HG03460 (cell line): ENCODE data around the gene EVA1B.

Source experiments
- ATAC-seq: cut with Tn5 transposase; IDR thresholded peaks from one replicate; pipeline ENCODE4 v1.9.1; 2021; ENCODE audit not compliant: unreplicated experiment

EVA1B gene

DNA sequence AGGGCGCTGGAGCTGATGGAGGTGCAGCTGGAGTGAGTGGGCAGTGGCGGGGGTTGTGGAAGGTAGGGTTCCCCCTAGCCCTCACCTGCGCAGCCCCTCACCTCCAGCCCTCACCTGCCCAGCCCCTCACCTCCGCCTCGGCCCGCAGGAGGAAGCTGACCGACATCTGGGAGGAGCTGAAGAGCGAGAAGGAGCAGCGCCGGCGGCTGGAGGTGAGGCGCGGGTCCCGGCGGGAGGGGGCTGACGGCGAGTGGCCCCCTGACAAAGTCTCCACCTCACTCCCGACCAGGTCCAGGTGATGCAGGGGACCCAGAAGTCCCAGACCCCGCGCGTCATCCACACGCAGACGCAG is 2.7 kb downstream of the EVA1B start:
- ATAC-seq, result no peak

DNA sequence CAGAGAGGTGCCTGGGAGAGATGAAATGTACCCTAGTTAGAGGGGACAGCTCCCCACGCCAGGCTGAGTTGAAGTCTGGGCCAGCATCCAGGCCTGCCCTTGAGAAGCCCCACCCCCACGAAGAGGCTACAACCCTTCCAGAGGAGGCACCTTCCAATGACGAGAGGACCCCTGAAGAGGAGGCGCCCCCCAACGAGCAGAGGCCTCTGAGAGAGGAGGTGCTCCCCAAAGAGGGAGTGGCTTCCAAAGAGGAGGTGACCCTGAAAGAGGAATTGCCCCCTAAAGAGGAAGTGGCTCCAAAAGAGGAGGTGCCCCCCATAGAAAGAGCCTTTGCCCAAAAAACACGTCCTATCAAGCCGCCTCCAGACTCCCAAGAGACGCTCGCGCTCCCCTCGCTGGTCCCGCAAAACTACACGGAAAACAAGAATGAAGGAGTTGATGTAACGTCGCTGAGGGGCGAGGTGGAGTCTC is 3.1 kb downstream of the EVA1B start:
- ATAC-seq, result no peak

DNA sequence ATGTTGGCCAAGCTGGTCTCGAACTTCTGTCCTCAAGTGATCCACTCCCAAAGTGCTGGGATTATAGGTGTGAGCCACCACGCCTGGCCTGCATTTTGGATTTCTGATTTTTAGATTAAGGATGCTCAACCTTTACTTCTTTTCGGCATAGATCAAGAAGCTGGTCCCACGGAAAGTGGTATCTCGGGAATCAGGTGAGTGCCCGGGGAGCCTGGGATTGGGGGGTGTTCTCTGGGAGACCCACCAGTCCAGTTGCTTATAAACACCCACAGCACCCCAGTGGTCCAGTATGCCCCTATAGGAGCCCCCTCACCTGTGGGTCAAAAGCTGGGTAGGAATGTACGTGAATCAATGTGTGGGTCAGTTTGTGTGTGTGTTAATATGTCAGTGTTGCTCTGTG is 14.0 kb downstream of the EVA1B start:
- ATAC-seq, result no peak

DNA sequence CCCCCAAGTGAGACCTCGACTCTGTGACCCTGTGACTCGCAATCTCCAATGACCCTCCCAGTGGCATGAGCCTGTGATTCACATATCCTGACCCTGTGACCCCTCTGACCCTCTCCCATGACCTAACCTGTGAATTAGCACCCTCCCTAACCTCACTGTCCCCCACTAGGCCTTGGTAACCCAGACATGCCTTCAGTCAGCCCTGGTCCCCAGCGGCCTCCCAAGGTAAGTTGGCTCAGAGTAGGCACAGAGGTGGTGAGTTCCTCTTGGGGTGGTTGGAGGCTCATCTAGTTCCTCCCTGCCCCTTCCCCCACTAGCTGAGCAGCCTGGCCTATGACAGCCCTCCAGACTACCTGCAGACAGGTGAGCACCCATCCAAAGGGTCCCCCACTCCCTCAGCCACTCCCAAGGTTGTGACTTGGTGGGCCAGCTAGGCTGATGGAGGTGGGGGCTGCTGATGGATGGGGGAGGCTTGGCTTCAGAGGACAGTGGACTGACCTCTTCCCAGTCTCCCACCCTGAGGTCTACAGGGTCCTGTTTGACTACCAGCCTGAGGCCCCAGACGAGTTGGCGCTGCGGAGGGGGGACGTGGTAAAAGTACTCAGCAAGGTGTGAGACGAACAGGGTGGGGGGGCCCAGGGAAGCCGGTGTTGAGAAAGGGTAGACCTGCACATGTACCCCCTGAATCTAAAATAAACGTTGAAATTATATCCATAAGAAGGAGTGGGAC is 15.7 kb downstream of the EVA1B start:
- no peak for ATAC-seq

DNA sequence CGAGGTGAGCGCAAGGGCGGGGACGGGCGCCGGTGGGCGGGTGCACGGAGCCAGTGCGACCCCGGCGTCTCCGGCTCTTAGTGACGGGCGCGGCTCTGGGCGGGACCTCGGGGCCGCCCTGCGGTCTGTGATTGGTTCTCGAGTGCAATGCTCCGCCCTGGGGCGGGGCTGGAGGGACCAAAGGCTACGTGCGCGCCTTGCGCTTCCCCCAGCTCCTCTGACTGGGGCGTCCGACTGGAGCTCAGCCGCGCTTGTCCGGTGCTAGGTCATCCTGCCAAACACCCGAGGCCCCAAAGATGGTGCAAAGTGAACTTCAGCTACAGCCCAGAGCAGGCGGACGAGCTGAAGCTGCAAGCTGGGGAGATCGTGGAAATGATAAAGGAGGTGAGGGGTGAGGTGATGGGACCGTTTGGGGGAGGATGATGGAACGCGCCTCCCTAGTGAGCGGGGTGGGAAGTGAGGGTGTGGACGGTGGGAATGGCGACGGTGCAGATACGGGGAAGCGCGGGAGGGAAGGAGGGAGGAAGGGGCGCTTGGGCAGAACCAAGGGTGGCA is 16.5 kb downstream of the EVA1B start:
- ATAC-seq, result peak; percentile 95

DNA sequence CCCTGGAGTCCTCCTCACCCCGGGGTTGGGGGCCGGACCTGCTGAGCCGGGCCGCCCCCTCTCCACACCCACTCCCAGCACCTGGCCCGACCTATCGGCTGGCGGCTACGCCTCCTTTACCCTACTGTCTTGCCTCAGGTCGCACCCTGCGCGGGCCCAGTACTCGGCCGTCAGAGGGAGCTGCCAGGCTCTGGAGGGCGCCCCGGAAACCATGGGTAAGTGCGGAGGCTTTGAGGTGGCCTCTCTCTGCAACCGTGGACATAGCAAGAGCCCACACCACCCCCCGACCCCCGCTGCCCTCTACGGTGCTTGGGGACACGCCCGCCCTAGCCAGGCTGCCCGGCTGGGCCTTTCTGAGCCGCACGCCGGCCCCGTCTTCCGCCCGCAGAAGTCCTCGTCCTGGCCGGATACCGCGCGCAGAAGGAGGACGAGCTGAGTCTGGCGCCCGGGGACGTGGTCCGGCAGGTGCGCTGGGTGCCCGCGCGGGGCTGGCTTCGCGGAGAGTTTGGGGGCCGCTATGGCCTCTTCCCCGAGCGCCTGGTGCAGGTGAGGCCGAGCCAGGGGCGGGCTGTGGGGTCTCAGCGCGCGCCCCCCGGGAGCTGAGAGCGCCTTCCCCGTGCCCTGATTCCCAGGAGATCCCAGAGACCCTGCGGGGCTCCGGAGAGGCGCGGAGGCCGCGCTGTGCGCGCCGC is 17.1 kb downstream of the EVA1B start, which contains the start of gene SH3D21:
TSS of gene SH3D21 (plus strand) at position 159 of the 692 bp plus-strand sequence. CDS start at position 212, 53 bp downstream.
- peak; percentile 15 for ATAC-seq

DNA sequence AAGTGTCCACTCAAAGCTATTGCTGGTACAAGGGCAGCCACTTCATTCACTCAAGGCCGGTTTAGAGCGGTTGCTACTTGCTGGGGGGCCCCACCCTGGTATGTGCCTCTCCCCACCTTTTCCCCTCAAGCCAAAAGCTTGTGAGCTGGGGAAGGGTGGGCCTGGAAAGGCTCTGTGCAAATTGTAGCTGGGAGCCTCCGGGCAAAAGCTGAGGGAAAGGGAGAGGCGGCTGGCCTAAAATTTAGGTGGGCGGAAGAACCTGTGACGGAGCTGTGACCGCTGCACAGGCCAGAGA is 17.6 kb downstream of the EVA1B start:
- ATAC-seq, result no peak

DNA sequence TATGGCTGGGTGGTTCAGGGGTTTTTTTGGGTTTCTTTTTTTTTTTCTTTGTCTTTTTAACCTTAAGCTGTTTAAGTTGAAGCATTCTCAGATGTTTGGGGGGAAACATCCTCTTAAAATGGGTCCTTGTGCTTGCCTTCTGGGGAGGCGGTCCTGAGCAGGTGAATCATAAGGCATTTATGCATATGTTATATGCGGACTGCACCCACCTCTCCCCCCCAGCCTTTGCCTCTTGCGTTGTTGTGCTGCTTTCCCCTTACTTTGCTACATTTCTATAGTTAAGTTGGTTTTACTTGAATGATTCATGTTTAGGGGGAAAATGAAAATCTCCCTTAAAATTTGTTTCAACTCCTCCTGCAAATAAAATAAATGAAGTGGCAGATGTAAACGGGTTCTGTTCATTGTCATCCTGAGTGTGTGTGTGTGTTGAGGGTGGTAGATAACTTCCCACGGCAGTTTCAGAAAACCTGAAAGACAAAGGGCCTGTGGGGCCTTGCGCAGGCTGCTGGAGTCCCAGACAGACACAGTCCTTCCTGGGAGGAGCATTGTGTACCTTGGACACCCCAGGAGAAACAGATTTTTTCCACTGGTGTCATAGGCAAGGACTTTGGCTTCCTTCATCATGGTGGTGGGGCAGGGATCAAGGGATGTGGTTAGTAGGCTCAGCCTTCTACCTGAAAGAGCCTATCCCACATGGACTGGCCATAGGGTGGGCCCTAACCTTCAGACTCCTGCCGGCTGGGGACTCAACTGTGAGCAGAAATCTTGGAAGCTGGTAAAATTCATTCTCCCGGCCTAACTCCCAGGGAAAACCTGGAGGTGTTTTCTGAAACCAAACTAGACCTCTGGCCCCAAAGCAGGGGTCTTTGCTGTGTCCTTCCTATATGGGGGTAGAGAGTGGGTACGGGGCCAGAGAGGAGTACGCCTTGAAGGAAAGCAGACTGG is 18.2 kb downstream of the EVA1B start:
- no peak for ATAC-seq

DNA sequence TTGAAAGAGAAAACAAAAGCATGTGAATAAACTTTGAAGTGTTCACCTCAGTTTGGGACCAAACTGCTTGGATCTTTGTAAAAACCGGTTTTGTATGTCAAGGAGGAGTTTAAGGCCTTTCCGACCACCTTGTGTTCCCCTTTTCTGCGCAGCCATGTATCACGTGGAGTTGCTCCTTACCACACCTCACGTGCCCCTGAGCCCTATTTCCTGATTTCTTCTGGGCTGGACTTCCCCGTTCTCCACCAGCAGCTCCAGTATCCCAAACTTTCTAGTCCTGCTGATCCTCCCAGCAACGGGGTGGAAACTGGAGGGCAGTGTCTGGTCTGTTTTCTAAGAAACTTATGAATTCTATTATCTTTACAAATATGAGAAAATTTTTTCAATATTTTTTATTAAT is 18.9 kb downstream of the EVA1B start:
- ATAC-seq, result no peak

DNA sequence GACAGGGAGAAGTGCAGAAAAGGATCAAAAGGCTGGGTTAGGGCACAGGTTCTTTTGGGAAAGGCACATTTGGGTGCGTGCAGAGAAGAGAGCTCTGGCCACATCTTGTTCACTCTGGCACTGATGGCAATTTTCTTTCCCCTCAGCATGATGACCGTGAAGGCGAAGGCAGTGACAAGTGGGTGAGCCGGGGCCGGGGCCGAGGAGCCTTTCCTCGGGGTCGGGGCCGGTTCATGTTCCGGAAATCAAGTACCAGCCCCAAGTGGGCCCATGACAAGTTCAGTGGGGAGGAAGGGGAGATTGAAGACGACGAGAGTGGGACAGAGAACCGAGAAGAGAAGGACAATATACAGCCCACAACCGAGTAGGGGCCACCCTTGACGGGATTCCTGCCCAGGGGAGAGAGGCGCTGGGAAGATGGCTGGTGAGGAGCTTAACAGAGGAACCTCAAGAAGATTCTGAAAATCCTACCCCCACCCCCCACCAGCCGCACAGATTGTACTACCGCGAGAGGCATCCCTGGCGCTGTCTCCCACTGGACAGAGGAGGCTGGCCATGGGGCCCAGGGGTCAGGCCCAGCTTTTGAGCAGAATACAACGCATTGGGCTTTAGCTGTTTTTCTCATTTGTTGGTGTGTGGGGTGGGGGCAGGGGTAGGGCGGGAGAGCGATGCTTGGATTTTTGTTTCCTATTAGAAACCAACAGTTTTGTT is 19.6 kb downstream of the EVA1B start:
- no peak for ATAC-seq

DNA sequence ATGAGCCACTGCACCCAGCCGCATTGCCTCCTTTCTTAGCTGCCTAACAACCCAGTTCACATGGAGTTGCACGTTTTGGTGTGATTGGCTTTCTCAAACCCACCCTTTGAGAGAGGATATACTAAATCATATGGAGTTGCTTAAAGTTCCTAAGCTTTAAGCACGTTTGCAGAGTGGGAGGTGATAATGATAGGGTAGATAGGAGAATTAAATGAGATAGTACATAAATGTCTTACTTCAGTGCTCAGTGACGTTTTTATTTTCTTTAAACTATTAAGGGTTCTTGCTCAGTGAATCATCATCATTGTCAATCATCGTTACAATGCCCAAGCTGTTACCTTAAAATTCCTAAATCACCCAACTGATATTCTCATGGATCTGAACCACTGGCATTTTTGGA is 20.2 kb downstream of the EVA1B start:
- no peak for ATAC-seq

DNA sequence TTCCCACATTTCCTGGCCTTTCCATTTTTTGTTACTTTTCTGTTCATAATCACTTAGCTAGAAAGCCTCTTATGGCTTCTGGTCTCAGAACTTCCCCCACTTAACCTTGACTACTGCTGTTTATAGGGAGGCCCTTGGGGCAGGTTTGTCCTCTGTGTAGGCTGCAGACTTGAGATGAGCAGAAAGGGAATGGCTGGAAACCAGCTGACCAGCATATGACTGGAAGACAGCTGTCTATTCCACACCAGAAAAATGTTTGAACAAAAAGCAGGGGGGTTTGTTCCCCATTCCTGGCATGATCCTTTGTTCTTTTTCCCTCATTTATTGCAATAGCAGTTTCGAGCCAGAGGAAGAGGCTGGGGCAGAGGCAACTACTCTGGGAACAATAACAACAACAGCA is 22.2 kb downstream of the EVA1B start:
- ATAC-seq, result no peak

DNA sequence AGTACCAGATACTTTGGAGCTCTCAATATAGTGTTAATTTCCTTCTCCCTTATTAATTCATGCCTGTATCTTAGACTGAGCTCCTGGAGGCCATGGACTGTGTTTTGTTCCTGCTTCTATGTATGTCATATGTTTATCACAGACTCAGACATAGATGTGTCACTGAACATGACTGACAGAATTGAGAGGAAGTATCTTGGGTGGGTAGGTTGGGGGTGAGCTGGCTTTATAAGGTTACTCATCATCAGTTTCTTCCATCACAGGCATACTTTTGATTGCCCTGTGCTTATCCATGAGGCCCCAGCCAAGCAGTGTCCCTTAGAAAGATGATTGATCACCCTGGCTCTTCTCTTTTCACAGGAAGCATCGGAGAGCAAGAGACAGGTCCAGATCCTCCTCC is 22.9 kb downstream of the EVA1B start:
- ATAC-seq, result no peak

DNA sequence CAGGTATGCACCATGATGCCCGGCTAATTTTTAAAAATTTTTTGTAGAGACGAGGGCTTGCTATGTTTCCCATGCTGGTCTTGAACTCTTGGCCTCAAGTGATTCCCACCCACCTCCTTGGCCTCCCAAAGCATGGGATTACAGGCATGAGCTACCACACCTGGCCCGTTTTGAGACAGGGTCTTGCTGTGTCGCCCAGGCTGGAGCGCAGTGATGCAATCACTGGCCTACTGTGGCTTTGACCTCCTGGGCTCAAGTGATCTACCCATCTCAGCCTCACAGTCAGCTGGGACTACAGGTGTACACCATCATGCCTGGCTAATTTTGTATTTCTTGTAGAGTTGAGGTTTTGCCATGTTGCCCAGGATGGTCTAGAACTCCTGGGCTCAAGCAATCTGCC is 24.8 kb downstream of the EVA1B start:
- no peak for ATAC-seq

DNA sequence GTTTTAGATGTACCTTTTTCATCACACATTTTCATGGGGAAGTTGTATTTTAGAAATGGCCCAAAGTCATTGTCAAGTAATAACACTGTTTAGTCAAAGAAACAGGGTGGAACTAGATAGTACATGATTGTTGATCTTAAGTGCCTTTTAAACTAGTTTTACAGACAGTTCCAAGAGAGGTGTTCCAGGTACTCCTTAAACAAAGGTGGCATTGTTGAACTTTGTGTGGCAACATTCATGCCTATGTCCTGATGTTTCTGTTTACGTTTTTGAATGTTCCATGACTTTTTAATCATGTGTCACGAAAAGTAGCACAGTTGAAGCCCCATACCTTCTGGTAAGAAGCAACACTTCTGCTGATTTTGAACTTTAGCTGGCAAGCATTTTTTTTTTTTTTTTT is 26.4 kb downstream of the EVA1B start:
- no peak for ATAC-seq

DNA sequence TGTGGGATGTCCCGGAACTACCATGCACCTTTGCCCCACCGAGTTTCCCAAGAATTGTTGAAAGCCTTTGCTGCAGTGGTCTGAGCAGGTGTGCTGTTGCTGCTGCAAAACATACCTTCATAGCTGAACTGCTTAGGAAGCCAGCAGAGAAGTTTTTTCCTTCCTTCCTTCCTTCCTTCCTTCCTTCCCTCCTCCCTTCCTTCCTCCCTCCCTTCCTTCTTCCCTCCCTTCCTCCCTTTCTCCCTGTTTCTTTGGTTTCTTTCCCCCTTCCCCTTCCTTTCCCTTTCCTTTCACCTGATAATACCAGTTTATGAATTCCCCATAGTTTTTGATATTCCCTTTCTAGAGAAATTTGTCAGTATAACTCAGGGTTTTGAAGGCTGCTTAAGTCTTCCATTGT is 28.1 kb downstream of the EVA1B start:
- no peak for ATAC-seq

DNA sequence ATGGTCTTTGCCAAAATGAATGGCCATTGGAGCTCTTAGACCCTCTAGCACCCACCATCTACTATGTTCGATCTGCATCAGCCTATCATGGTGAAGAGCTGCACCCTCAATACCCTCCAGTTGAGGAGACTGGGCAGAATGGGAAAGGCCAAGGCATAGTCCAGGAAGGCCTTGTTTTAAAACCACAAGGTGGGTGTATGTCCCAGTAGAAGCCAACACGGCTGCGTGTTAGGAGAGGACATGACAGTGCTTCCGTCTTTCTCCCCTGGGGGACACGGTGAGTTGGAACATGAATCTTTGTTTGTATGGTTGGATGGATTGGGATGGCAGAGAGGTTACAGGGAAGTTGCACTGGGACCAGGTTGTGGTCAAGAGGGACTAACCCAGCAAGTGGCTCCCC is 35.9 kb downstream of the EVA1B start:
- ATAC-seq, result no peak

DNA sequence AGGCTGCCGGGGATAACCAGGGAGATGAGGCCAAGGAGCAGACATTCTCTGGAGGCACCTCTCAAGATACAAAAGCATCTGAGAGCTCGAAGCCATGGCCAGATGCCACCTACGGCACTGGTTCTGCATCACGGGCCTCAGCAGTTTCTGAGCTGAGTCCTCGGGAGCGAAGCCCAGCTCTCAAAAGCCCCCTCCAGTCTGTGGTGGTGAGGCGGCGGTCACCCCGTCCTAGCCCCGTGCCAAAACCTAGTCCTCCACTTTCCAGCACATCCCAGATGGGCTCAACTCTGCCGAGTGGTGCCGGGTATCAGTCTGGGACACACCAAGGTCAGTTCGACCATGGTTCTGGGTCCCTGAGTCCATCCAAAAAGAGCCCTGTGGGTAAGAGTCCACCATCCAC is 36.6 kb downstream of the EVA1B start:
- ATAC-seq, result no peak

DNA sequence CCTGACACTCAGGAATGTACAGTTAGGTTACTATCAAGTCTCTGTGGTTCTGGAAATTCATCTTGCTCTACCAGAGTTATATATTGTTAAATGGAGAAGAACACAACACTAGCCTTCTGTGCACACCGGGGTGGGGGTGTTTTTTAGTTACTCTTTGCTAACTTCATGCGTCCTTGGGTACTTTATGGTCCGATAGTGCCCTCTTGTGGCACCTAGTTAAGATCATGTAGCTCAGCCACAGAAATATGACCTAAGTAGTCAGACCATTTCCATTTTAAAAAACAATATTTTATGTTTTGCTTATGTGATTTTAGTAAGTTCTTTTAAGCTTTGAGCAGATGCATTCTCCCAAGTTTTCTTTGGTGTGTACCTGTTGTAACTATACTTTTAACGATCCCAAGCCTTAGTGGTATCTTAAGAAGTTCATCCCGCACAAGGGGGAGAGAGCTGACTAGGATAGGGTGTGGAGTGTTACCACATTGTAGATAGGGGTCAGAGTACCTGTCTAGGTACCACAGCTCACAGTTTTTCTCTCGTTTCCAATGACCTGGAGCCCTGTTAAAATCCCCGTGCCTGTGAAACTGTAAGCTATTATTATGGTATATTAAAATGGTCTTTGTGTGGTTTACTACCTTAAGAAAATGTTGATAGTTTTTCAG is 37.9 kb downstream of the EVA1B start:
- no peak for ATAC-seq

DNA sequence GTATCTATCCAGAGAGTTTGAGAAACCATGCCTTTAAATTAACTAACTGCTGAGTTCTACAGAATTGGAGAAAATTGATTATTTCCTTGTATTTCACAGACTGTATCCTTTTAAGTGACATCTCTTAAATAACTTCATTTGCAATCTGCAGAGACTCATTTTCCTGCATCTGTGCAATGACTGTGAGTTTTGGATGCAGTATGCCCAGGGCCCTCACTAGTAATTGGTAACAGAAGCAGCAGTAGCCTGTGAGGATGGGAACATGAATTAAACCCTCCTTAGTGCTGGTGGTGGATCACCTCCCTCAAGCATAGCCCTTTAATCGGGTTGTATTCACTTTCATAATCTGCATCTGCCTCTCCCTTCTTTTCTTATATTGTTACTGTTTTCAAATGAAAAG is 38.9 kb downstream of the EVA1B start:
- no peak for ATAC-seq
